GM06990 (cell line): ENCODE results near the gene TP53BP1.
A peak's percentile ranks its signal among the peaks of the same experiment; 100 is the strongest.

Experiments
- DNase-seq: peaks from one replicate; pipeline ENCODE4 v3.0.0-alpha.2; 2011; ENCODE audit not compliant: insufficient read length; ENCODE audit errors: extremely low read depth
- H3K27me3 ChIP-seq: replicated peaks from 2 replicates; pipeline ENCODE4 v1.6.0; 2011; ENCODE audit warnings: low read length; ENCODE audit not compliant: control insufficient read depth, insufficient read depth
- H3K36me3 ChIP-seq: 2 replicates; pipeline ENCODE4 v1.5.1; 2011; ENCODE audit warnings: low read length; ENCODE audit not compliant: control insufficient read depth, insufficient read depth
- H3K4me3 ChIP-seq: replicated peaks from 2 replicates; pipeline ENCODE4 v1.5.1; 2011; ENCODE audit warnings: low read depth, mild to moderate bottlenecking, control low read depth, low read length
- CTCF ChIP-seq: IDR thresholded peaks from 2 replicates; pipeline ENCODE4 v1.5.1; 2011; ENCODE audit warnings: low read length, control low read depth, mild to moderate bottlenecking, inconsistent platforms; ENCODE audit not compliant: insufficient read depth, poor library complexity, severe bottlenecking

Gene TP53BP1

GRCh38 chr15:43489191-43489590 is 3.8 kb downstream of the TP53BP1 start:
- TF ChIP-seq CTCF: no peak
- Histone ChIP-seq H3K36me3 (peaks cover 4% of the 10 kb centered on the region), H3K27me3 (no peaks in the 10 kb centered on the region), H3K4me3 (no peak overlapping the region)
- no peak for DNase-seq

DNA sequence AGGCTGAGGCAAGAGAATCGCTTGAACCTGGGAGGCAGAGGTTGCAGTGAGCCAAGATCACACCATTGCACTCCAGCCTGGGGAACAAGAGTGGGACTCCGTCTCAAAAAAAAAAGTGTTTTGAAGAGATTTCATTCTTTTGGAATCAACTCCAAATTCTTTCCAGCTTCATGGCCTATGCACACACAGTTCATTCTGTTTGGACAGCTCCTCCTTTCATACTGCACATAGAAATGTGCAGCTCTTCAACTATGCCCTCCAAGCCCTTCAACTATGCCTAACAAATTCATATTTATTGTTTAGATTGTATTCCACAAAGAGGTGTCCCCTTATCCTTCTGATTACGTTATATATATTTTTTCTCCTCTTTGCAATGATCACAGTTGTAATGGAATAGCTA is 4.2 kb downstream of the TP53BP1 start:
- no peak for TF ChIP-seq CTCF
- H3K4me3 ChIP-seq: no peak overlapping the region
- DNase-seq: no peak
- no peaks in the 10 kb centered on the region for H3K27me3 ChIP-seq
- H3K36me3 ChIP-seq: peaks cover 4% of the 10 kb centered on the region

- Histone ChIP-seq H3K4me3 (no peak overlapping the region), H3K36me3 (peaks cover 7% of the 10 kb centered on the region), H3K27me3 (no peaks in the 10 kb centered on the region)
- no peak for DNase-seq
- no peak for TF ChIP-seq CTCF
Measured at GRCh38 chr15:43487271-43487895, 5.6 kb downstream of the TP53BP1 start.

DNA sequence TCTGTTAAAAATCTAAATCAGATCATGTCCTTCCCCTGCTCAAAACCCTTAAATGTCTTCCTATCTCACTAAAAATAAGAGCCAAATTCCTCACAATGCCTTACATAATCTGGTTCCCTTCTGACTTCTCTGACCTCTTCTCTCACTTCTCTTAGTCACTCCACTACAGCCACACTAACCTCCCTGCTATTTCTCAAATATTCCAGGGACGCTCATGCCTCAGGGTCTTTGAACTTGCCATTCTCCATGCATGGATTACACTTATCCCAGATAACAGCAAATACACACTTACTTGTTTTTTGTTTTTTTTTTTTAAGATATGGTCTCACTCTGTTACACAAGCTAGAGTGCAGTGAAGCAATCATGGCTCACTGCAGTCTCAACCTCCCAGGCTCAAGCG is 8.5 kb downstream of the TP53BP1 start:
- Histone ChIP-seq H3K36me3 (peaks cover 9% of the 10 kb centered on the region), H3K27me3 (no peaks in the 10 kb centered on the region), H3K4me3 (no peak overlapping the region)
- no peak for DNase-seq
- TF ChIP-seq CTCF: no peak

DNA sequence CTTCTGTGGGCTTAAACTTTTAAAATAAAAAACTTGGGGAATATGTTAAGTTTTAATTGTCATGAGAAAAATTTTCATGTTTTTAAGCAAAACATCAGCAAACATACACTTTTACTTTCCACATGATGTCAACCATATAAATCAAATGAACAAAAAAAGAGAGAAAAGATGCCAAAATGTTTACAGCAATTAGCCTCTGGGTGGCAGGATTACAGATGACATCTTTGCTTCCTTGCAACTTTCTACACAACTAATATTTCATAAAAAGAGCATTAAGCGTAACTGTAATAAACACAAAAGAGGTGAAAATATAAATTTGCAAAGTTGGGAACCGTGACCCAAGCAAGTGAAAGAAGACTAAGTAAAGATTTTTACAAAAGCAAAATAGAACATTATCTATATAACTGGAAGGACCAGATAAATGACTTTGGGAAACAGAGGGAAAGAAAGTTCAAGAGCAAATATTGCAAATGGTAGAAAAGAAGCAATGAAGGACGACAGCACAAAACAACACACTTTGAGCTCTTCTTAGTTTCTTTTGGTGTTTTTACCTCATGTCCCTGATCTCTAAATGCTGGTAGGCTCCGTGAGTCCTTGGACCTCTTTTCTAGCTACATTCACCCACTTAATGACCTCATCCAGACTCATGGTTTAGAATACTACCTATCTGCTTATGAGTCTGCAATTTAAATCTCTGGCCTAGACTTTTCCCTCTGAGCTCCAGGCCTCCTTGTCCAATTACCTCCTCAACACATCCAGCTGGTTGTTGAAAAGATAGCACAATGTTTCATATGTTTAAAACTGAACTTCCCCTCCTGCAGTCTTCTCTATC is 9.4 kb downstream of the TP53BP1 start:
- no peak for DNase-seq
- Histone ChIP-seq H3K36me3 (peaks cover 11% of the 10 kb centered on the region), H3K27me3 (no peaks in the 10 kb centered on the region), H3K4me3 (no peak overlapping the region)
- peak; percentile 23 for TF ChIP-seq CTCF

DNA sequence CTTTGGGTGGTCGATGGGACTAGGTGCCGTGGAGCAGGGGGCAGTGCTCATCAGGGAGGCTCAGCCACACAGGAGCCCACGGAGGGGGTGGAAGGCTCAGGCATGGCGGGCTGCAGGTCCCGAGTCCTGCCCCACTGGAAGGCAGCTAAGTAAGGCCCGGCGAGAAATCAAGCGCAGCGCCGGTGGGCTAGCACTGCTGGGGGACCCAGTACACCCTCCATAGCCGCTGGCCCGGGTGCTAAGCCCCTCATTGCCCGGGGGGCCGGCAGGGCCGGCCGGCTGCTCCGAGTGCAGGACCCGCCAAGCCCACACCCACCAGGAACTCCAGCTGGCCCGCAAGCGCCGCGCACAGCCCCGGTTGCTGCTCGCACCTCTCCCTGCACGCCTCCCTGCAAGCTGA is 19.1 kb downstream of the TP53BP1 start:
- Histone ChIP-seq H3K36me3 (peaks cover 11% of the 10 kb centered on the region), H3K4me3 (no peak overlapping the region), H3K27me3 (no peaks in the 10 kb centered on the region)
- TF ChIP-seq CTCF: no peak
- DNase-seq: no peak
